HG03439 (cell line): ENCODE results near the gene CEP85L.

Experiments used
- ATAC-seq: cut with Tn5 transposase; IDR thresholded peaks from one replicate; pipeline ENCODE4 v1.9.1; 2021; ENCODE audit warnings: mild to moderate bottlenecking, moderate library complexity; ENCODE audit not compliant: unreplicated experiment

The CEP85L gene

DNA sequence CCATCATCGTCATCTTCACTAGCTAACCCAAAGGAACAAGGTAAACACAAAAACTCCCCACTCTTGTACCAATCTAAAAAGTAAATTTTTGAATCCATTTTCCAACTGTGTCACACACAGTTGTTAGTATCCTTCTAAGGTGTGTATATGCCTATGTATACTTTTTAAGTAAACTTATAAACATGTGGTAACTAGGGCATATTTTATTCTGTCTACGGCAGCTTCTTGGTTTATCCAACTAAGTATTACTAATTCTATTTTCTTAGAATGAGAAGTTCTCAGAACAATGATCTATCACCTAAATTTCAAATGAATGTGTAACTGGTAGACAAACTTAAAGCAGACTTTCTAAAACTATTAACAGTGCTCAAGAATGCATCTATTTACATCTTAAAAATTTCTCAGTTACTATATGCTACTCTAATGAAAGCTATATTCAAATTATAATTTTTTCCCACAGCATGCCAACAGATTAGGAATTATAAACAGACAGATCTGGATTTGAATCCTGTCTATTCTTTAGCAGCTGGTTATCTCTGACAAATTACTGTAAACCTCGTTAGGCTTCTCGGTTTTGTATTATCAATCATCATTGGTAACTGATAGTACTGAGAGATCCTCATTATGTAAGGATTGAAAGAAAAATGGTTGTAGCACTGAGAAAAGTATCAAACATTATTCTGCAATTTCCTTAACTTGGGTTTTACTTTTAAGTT is 105.1 kb downstream of the CEP85L start:
- no peak for ATAC-seq

GRCh38 chr6:118544105-118544504 is 107.3 kb downstream of the CEP85L start:
- ATAC-seq, result no peak

GRCh38 chr6:118542184-118542952 is 109.0 kb downstream of the CEP85L start:
- no peak for ATAC-seq

- no peak for ATAC-seq
These were observed 113.8 kb downstream of the CEP85L start for GRCh38 chr6:118537574-118537973.

DNA sequence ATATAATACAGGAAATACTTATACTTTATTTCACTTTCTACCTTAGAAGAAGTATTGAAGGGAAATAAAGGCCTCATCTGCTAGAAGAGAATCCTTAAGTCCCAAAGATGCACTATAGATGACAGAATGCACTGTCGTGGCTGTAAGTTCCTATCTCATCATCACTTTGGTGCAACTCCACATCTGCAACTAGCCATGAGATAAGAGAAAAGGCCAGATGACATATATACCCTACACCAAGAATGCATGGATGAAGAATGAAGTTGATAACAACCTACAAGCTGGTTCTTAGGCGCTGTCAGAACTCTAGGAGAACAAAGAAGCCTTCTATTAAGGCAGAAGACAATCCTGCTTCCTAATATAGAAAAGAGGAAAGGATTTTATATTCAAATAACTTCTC is 114.9 kb downstream of the CEP85L start:
- ATAC-seq, result no peak

- ATAC-seq, result no peak
These were observed 116.1 kb downstream of the CEP85L start for GRCh38 chr6:118535176-118535844.

- no peak for ATAC-seq
These were observed 120.4 kb downstream of the CEP85L start for GRCh38 chr6:118530942-118531341.

GRCh38 chr6:118529756-118530155 is 121.6 kb downstream of the CEP85L start:
- ATAC-seq, result no peak

DNA sequence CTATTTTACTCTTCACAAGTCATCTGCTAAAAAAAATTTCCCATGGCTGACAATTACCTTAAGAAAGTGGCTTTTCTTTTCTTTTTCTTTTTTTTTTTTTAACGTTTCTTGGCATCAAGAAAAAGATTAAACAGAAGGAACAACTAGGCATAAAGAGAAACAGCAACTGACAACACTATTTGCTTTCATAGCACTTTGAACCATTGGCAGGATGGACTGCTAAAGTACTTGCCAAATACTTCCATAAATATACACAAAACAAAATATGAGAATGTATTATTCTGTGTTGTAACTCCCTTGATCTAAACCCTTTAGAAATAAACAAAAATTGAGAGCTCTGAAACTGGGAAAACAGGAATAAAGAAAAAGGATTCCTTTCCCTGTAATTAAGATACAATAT is 123.3 kb downstream of the CEP85L start:
- ATAC-seq, result no peak

DNA sequence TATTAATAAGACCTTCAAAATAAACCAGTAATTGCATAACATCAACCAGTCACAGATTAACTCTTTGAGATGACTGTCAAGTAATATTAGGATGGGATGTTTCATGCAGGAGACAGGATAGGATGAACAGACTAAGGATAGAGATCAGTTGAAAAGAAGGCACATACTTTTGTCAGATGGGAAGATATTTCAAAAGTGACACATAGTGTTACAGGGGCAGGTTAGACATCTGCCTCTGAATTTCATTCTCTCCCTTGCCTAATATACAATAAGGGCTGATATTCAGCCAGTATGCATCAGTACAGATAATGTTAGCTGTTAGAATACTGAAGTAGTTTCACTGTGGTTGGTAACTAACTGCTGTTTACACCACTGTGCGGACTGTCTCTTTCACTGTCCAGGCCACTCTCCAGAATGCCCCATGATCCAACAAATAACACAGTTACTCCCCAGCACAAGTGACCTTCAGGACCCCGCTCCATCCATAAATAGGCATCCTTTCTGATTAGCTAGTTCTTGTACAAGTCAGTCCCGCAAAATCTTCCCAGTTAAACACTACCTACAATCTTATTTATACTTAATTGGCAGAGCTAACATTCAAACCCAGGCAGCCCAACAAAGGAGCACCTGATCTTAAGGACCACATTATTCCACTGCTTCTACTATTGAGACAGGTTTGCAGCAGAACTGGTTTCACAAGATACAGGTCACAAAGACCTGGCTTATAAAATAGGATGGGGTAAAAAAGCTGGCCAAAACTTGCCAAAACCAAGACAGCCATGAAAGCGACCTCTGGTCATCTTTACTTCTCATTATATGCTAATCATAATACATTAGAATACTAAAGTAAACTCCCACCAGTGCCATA is 125.2 kb downstream of the CEP85L start:
- ATAC-seq, result no peak

DNA sequence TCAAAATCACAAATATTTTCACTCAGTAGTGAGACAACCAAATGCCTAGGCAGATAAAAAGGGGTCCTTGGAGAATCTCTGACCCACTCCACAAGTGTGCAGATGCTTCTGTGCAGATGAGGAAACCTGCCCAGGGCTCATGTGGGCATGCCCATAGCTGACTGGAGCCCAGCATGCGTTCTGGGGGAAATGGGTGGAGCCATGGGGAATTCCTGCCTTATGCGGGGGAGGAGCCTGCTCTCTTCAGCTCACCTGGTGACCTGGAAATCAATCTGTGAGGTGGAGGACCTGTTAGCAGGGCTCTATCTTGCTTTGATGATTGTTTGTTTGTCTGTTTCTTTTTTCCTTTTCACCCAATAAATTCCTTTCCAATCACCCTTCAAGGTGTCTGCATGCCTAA is 126.7 kb downstream of the CEP85L start:
- no peak for ATAC-seq

GRCh38 chr6:118523216-118523615 is 128.2 kb downstream of the CEP85L start:
- ATAC-seq, result no peak

GRCh38 chr6:118522422-118522821 is 129.0 kb downstream of the CEP85L start:
- ATAC-seq, result no peak

DNA sequence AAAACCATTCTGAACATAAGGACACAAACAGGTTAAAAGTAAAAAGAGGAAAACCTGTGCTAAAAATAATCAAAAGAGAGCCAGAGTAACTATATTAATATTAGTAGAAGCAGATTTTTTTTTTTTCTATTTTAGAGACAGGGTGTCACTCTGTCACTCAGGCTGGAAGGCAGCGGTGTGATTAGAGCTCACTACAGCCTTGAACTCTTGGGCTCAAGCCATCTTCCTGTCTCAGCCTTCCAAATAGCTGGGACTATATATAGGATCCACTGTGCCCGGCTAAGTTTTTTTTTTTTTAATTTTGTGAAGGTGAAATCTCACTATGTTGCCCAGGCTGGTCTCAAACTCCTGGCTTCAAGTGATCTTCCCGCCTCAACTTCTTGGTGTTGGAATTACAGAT is 136.7 kb downstream of the CEP85L start:
- no peak for ATAC-seq

GRCh38 chr6:118511930-118512715 is 139.3 kb downstream of the CEP85L start:
- no peak for ATAC-seq

- no peak for ATAC-seq
These were observed 142.3 kb downstream of the CEP85L start for GRCh38 chr6:118509009-118509617.

GRCh38 chr6:118507636-118508035 is 143.8 kb downstream of the CEP85L start:
- no peak for ATAC-seq

GRCh38 chr6:118506071-118506638 is 145.2 kb downstream of the CEP85L start:
- no peak for ATAC-seq

DNA sequence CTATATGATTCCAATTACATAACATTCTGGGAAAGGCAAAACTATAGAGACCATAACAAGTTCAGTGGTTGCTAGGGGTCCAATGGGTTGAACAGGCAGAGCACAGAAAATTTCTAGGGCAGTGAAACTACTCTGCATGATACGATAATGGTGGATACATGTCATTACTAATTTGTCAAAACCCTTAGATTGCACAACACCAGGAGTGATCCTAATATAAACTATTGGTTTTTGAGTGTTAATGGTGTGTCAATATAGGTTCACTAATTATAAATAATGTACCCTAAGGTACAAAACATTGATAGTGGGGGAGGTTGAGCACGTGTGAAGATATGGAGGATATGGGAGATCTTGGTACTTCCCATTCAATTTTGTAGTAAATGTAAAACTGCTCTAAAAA is 145.7 kb downstream of the CEP85L start:
- no peak for ATAC-seq
